ENCODE results near the gene C21orf58. TPM values are rescaled to one million over a fixed set of nuclear protein-coding genes. Genes with fewer than 3 reads are reported as not detected.

The C21orf58 gene
- total RNA-seq, 1 experiment from 2014 or later: 7.8 TPM

DNA sequence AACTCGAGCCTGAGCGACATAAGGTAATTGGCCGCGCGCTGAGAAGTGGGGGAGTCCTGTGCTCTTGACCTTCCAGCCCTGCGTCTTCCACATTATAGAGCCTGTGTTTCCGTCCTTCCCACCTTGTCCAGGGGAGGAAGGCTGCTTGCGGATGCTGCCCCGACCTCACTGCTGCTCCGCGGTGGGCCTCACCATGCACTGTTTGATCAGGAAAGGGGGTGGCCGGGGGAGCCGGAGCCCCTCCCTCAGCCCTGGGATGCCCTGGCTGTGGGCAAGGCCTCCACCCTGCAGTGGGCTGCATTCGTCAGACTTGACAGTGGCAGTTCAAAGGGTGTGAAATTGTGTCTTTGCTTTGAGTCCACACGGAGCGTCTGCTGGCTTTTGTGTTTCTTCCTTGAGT, 30.4 kb upstream of the C21orf58 start:
- DNase-seq (ENCODE audit: low spot score): no peak

DNA sequence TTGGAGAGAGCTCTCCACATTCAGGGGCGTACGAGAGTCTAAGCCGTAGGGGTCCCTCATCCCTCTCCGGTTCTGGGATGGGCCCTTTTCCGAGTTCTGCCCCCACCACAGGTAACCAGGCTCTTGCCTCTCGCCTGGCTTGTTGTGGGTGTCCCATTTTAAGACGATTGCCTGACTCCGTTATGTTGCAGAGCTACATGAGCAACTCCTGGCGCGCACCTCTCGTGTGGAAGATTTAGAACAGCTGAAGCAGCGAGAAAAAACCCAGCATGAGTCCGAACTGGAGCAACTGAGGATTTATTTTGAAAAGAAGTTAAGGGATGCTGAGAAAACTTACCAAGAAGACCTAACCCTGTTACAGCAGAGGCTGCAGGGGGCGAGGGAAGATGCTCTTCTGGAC, 29.2 kb upstream of the C21orf58 start:
- DNase-seq (ENCODE audit: low spot score): no peak

DNA sequence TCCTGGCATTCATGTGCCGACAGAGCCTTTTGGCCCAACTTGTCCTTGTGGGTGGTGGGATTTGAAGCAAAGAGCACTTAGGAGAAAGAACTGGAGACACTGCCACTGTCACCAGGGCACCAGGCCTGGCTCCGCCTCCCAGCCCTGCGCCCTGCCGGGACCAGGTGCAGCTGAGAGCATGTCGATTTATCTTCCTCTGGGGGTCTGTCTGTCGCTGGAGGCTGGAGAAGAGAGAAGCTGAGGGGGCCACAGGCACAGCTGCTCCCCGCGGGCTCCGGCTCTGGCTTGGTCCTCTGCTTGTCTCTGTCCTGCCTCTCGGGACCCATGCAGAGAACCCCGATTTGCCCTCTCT, 28.5 kb upstream of the C21orf58 start:
- no peak for DNase-seq (ENCODE audit: low spot score)

DNA sequence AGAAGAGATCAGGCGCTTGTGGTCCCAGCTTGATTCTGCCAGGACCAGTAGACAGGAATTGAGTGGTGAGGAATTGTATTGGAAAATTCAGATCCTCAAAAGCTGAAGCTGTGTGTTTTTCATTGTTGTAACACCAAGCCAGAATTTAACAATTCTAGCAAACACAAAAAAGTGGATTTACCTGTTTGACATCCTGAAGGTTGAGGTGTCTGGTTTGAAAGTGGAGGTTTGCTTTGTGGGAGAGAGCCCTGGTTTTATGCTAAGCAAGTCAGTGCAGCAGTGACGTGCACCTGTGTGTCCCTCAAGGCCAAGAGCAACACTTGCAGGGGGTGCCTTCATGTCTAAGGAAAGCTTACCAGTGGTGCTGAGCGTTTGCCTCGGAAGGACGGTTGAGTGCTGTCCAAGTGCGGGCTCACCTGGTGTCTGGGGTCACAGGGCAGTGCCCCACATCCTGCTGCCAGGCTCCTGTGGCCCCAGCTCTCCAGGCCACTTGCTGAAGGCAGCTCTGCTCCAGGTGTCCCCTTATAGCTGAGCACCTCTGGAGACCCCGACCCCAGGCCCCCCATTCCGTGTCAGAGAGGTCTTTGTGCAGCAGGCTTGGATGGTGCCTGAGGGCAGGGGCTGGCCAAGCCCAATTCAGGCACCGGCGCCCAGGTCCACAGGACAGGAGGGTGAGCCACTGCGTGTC, 27.9 kb upstream of the C21orf58 start:
- DNase-seq (ENCODE audit: low spot score): no peak

DNA sequence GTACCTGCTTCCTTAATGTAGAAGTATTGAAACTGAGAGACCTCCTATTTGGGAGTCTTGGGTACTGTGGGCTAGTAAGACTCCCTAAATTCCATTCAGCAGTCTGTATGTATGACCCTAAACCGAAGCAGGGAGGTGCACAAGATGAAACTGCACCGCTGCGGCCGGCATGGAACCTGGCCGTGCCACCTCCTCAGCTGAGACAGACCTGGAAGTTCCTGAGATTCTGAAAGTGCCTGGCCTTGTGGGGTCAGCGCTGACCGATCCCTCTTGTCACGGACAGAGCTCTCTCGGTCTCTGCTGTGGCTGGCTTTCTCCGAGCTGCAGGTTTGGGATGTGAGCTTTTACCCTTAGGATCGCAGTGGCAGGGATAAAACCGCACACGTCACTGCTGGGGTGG, 27.3 kb upstream of the C21orf58 start:
- no peak for DNase-seq (ENCODE audit: low spot score)

DNA sequence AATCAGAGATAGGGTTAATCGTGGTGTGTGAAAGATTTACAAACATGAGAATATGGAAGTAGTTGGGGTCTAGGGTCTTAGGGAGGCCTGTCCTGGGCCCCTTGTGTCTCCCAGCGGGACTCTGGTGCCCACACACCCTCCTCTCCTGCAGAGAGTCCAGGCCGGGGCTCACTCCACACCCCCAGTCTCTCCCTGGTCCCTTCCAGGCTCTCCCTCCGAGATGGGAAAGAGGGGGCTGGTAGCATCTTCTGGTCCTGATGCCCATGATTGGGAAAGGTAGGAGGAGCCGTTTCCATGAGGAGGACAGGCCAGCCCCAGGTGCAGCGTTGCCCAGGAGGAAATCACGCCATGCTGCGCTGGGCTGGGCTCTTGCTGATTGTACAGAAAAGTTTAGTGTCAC, 26.9 kb upstream of the C21orf58 start:
- no peak for DNase-seq (ENCODE audit: low spot score)

DNA sequence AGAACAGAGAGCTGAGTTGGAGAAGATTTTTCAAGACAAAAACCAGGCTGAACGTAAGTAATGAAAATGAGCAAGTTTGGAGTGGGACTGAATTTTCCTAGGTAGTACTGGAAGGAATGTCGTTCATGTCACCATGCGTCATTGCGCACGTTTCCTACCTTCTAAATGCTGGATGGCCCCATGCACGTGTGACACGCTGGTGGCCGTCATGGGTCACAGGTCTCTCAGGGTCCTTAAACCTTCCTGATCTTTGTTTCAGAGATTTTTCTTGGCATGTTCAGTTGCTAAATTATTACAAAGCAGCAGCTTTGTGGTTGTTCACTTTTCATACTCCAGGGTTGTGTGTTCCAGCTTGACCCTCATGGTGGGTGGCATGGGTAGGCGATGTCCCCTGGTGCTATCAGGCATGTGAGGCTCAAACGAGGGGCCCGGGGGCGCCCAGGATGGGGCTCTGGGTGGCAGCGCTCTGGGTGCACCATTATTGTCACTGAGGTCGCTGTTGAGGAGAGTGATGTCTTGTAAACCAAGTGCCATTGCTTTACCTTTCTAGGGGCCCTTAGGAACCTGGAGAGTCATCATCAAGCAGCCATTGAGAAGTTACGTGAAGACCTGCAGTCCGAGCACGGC, 25.6 kb upstream of the C21orf58 start:
- no peak for DNase-seq (ENCODE audit: low spot score)

DNA sequence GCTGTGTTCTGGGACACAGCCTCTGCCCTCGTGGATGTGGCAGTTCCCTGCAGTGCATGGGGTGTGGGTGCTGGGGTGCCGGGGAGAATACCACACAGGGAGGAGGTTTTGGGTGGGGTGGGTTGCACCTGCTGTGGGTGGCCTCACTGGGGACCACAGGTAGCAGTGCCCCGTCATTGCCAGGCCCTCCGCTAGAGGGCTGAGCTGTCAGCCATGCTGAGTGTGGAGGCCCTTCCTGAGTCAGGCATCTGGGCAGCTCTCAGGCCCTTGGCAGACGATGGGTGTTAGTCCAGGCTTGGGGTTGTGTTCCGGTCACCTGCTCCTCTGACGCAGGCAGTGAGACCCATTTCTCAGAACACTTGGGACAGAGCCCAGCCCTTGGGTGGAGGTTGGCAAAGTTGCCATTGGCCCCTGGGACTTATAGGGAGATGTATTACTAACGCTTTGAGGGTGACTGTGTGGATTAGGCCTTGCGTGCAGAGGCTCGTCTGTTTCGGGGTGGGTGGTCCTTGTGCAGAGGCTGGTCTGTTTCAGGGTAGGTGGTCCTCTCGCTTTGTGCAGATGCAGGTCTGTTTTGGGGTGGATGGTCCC, 24.2 kb upstream of the C21orf58 start:
- DNase-seq (ENCODE audit: low spot score): no peak

DNA sequence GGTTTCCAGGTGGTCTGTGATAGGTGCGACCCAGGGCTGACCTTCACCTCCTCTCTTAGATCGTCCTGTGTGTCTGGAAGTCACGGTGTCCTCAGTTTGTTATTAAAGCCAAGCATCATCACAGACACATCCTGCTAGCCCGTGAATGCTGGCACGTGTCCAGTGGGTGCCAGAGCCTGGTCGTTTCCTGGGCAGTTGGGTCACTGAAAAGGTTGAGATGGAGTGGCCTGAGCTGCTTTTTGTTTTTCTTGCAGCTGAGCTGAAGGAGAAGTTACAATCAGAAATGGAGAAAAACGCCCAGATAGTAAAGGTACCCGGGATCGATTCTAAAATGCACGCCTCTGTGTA, 23.5 kb upstream of the C21orf58 start:
- no peak for DNase-seq (ENCODE audit: low spot score)

DNA sequence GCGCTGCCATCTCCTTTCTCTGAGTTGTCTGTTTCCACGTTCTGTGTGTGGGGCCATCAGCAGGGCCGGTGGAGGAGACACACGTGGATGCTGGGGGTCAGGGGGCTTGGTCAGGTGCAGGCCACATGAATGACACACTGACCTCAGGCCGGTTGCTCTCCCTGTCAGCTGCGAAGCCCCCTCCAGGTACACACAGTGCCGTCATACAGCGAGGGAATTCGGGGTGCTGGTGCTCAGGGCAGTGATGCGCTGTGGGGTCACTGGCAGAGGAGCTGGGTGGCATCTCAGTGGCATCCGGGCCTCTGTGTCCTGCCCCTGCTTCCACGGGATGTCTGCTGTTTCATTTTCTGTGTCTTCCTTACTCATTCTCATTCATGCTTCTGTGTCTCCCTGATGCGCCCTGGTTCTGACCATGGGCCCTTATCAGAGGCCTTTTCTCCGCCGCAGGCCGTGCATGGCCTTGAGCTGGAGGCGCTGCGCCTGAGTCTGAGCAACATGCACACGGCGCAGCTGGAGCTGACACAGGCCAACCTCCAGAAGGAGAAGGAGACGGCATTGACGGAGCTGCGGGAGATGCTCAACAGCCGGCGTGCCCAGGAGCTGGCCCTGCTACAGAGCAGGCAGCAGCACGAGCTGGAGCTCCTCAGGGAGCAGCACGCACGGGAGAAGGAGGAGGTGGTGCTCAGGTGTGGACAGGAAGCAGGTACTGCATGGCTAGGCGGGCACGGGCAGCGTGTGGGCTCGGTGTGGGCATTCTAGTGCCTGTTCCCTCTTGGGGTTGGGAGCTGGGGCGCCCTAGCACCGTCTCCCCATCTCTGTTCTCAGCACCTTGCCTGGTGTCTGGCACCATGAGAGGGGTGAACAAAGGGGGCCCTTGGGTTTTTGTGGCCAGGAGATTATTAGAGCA, 22.9 kb upstream of the C21orf58 start:
- no peak for DNase-seq (ENCODE audit: low spot score)

DNA sequence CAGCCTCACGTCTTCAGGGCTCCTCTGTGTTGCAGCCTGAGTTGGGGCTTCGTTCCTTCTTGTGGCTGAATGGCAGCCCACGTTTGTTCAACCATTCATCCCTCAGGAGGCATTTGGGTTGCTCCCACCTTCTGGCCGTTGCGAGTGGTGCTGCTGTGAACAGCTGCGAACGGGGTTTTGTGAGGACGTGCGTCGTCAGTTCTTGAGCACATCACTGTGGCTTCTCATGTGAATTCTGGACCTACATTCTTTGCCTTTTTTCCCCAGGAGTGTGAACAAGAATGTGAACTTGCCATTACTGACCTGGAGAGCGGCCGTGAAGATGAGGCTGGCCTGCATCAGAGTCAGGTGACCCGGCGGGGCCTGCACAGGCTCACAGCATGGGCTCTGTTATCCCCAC, 22.2 kb upstream of the C21orf58 start:
- DNase-seq (ENCODE audit: low spot score): no peak

DNA sequence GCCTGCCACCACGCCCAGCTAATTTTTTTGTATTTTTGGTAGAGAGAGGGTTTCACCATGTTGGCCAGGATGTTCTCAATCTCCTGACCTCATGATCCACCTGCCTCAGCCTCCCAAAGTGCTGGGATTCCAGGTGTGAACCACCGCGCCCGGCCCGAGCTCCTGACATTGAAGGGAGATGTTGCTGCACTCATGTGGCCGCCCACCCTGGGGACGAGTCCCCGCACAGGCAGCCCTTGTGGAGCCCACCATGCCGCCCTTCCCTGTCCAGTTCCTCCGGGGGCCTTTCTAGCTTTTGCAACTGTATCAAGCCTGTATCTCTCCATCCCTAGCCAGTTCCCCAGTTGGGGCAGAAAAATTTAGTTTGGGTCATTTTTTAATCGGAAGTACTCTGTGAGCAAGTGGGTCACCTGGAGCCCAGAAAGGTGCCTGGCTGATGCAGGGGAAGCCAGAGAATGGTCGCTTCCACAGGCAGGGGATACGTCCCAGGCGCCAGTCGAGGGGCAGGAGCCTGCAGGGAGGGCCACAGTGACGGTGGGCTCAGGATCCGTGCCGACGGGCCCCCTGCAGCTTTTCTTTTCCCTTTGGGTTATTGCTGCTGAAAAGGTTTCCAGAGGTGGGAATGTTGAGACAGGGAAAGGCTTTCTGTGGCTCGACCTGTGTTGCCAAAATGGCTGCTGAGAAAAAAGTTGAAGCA, 20.7 kb upstream of the C21orf58 start:
- DNase-seq (ENCODE audit: low spot score): no peak

DNA sequence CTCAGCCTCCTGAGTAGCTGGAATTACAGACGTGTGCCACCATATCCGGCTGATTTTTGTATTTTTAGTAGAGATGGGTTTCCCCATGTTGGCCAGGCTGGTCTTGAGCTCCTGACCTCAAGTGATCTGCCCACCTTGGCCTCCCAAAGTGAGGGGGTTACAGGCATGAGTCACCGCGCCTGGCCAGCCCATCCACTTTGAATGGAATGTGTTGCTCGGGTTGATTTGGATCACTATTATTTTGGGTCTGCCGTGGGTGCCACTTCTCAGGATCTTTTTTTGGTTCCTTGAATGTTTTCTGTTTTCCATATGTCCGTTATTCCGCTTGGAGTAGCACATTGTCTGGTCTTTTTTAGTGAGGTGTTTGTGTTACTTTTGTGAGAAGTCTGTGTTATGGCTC, 17.3 kb upstream of the C21orf58 start:
- DNase-seq (ENCODE audit: low spot score): peak; percentile 35

DNA sequence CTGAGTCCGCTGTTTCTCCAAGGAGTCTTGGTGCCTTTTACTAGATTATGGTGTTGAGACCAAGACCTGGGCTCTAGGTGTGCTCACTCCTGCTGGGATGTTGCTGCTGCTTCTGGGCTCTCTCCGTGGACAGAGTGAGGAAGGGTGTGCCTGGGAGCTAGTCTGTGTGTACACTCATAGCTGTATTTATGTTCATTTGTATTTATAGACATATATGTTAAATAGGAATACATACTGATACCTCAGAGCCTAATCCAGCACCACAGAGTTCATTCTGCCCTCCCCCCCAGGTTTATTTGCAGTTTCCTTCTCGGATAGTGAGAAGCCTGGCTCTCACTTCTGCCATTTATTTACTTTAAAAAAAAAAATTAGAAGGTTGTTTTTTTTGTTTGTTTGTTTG, 12.9 kb upstream of the C21orf58 start:
- no peak for DNase-seq (ENCODE audit: low spot score)

DNA sequence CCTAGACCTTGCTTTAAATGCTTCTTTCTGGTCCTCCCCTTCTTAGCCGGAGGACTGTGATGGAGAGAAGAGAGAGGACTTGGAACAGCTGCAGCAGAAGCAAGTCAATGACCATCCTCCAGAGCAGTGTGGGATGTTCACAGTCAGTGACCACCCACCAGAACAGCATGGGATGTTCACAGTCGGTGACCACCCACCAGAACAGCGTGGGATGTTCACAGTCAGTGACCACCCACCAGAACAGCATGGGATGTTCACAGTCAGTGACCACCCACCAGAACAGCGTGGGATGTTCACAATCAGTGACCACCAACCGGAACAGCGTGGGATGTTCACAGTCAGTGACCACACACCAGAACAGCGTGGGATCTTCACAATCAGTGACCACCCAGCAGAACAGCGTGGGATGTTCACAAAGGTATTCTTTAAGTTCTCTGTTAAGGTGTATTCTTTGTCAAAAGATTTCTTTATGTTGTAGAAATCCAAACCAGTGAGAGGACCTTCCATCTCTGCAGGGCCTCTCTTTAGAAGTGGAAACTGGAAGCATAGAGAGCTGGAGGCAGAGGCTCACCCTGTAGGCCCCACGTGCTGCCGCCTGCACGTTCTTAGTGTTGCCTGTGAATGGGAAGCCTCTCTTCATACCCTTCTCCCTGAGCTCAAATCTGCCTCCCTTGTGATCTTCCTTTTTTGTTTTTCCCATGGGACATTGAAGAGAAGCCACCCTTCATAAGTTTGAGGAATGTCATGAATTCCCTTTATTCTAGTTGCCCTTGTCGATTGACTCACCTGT, 10.9 kb upstream of the C21orf58 start:
- no peak for DNase-seq (ENCODE audit: low spot score)

DNA sequence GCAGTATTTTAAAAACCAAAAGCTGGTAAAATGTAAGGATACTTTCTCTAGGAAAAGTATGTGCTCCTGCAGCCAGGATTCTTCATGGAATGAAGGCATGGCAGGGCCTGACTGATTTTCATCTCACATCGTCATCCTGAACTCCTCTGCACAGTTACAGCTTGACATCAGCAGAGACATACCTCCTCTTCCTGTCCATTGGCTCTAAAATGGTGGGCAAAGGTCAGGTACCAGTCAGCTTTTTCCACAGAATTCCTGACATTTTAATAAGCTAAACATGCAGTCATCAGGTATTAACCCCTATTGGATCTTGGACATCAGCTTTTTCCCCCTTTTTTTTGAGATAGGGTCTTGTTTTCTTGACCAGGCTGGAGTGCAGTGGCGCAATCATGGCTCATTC, 6.1 kb upstream of the C21orf58 start:
- no peak for DNase-seq (ENCODE audit: low spot score)

DNA sequence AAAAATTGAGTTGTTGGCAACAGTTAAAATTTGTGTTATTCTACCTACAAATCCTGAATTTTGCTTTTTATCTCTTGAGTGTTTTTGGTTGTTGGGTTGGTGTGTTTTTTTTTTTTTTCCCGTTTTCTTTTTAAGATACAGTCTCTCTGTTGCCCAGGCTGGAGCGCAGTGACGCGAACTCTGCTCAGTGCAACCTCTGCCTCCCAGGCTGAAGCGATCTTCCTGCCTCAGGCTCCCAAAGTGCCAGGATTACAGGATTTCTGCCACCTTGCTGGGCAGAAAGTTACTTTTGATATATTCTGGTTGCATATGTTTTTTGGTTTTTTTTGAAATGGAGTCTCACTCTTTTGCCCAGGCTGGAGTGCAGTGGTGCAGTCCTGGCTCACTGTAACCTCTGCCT, 4.5 kb upstream of the C21orf58 start:
- no peak for DNase-seq (ENCODE audit: low spot score)

DNA sequence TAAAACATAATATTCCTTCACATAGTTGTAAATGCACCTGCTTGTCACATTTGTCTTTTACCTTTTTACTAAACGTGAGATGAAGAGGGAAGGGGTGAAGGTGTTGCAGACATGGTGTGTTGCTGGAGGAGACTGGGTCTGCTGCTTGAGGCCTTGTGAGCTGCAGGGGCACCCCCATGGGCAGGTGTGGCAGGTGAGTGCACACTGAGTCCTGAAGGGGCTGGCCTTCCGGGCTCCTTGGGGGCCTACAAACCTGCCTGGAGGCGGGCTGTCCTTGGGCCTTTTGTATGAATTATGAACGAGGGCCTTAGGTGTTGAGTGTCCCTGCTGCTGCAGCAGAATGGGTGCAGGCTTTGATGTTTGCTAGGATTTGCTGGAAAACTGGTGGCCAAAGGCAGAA, 4.0 kb upstream of the C21orf58 start:
- DNase-seq (ENCODE audit: low spot score): no peak

DNA sequence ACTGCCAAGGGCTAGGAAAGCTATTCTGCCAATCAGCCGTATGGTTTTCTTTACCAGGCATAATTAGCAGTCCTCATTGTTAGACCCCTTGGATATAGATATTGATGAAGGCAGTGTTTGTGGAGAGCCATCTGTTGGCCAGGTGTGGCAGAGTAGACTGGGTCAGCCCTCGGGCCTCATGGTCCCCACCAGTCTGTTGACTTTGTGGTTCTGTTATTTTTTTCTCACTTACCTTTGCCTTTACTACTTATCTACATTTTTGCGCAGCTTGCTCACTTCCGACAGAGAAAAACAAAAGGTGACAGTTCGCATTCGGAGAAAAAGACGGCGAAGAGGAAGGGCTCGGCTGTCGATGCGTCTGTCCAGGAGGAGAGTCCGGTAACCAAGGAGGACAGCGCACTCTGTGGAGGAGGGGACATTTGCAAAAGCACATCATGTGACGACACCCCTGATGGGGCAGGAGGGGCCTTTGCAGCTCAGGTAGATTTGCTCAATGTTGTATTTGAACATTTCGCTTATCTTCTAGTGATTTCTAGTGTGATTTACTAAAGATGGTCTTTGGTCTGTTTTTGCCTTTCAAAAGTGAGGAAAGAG, 2.5 kb upstream of the C21orf58 start:
- DNase-seq (ENCODE audit: low spot score): no peak

DNA sequence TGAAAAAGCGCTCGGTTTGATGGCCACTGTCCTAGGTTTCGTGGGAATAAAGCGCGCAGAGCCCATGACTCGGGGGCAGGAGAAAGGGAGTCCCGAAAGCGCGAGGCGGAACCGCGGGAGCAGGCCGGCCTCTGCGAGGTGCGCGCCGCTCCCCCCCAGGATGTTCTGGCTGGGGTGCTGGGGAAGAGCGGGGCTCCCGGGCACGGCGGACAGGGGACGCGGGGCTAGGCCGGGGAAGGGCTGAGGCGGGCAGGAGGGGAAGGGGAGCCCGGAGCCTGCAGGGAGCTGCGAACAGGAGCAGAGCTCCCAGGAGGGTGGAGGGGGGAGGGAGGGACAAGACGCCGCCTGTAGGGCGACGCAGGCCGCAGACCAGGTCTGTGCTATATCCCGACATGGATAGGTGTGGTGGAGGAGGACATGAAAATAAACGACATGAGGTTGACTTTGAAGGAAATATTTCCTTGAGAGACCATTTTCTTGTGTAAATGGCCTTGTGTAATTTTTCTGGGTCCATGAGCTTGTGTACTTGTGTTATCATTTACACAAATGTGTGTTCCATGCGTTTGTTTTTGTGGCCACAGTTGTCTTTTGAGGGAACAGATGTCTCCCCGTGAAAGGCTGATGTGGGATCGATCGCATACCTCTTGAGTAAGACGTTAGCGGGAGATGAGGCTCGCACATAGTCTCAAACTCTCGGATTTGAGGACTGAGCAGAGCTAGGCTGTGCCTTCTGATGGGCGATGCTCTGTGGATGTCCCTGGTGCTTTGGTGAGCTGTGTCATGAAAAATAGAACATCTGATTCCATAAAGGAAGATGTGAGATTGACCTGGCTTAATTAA, 1.6 kb upstream of the C21orf58 start:
- peak; percentile 16 for DNase-seq (ENCODE audit: low spot score)

Data from A172 (cell line).